Sigmoid colon (tissue), 7 donors: ENCODE results near the gene STRA6. TPM values are rescaled to one million over a fixed set of nuclear protein-coding genes. Genes with fewer than 3 reads are reported as not detected.

Experiments
- DNase-seq: peaks from one replicate; pipeline ENCODE4 v3.0.0-alpha.2; 2019
- H3K27ac ChIP-seq, 4 donors: fragments of 200-600 bp; sonication (generic); one replicate each; pipeline ENCODE4 v1.5.1; 2016 to 2019; ENCODE audit warnings: mild to moderate bottlenecking in 1 of 4
- H3K27me3 ChIP-seq, 3 donors: fragments of 200-600 bp; sonication (generic); one replicate each; pipeline ENCODE4 v1.5.1; 2019; ENCODE audit warnings: mild to moderate bottlenecking in 1 of 3
- H3K36me3 ChIP-seq, 4 donors: fragments of 200-600 bp; sonication (generic); one replicate each; pipeline ENCODE4 v1.5.1; 2016 to 2019
- H3K4me1 ChIP-seq, 4 donors: fragments of 200-600 bp; sonication (generic); one replicate each; pipeline ENCODE4 v1.5.1; 2017 to 2019
- H3K4me3 ChIP-seq, 4 donors: fragments of 200-600 bp; sonication (generic); one replicate each; pipeline ENCODE4 v1.5.1; 2017 to 2019; ENCODE audit warnings: mild to moderate bottlenecking in 2 of 4, moderate library complexity in 1 of 4
- H3K9me3 ChIP-seq, 4 donors: fragments of 200-600 bp in 3 of 4; sonication (generic) in 3 of 4; one replicate each; pipeline versions ENCODE4 v1.5.1 to v1.6.1; 2013 to 2019
- EP300 ChIP-seq, 4 donors: sonication (generic); formaldehyde crosslinking; IDR thresholded peaks; one replicate each; pipeline ENCODE4 v1.6.1; 2017; ENCODE audit warnings: antibody characterized with exemption in 4 of 4
- POLR2A ChIP-seq, 2 donors: fragments of 450-650 bp; IDR thresholded peaks; one replicate each; pipeline ENCODE4 v1.6.1; 2016; ENCODE audit warnings: antibody characterized with exemption in 2 of 2, mild to moderate bottlenecking in 2 of 2, moderate library complexity in 2 of 2
- POLR2AphosphoS5 ChIP-seq, 4 donors: sonication (generic); formaldehyde crosslinking; IDR thresholded peaks; one replicate each; pipeline ENCODE4 v1.6.1; 2017; ENCODE audit warnings: antibody characterized with exemption in 4 of 4
- WGBS, 2 donors: extraction: QIAGEN DNeasy Blood & Tissue Kit; methylation state at CpG; one replicate each; pipeline ENCODE4 v1.1.7; 2013; 5-methylcytosine and 5-hydroxymethylcytosine counted together
- intact Hi-C: fragments of 100-400 bp; cut with DNase I; formaldehyde crosslinking; loops from one replicate; pipeline ENCODE4 v1.15.1; 2023
- polyA plus RNA-seq, 3 donors: library from polyadenylated mRNA; stranded (reverse); fragments of 200-250 nt; gene quantifications; one replicate each; pipeline ENCODE4 v1.2.3, GENCODE V29; 2013
- total RNA-seq, 4 donors: library from RNA; depleted of rRNA; stranded (reverse); fragments of >200 nt; gene quantifications; one replicate each; pipeline ENCODE4 v1.1.0, GENCODE V29; 2016
- TF ChIP-seq, protein P1 (sequence below), 4 experiments: fragments of 450-650 bp in 3 of 4; fragments of 200-600 bp in 1 of 4; IDR thresholded peaks; one replicate each; pipeline ENCODE4 v1.5.1; 2016 to 2019; ENCODE audit warnings: antibody characterized with exemption in 4 of 4, mild to moderate bottlenecking in 3 of 4, moderate library complexity in 2 of 4
- donor health status: healthy with polysubstance abuse.
- donor health status: Bipolar disorder and iron deficiency.
- donor health status: healthy.

Gene STRA6
- total and polyA plus RNA-seq, 7 donors = 0.50 to 0.71 TPM; not detected in 5

DNA sequence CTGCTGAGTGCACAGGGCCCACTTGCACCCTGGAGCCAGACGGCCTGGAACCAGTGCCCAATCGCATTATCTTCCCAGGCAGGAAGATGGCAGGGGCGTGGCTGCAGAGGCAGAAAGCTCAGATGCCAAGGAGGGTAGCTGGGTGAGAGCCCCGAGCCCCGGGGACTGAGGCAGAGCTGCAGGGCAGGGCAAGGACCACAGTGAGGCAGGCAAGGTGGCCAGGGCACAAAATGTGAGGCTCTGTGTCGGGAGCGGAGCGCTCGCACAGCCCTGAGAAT is 31.9 kb upstream of the STRA6 start:
- H3K36me3 ChIP-seq = no peaks in the 10 kb centered on the region
- DNase-seq = no peak
- H3K27ac ChIP-seq = no peak overlapping the region
- H3K4me1 ChIP-seq = peaks cover 0 to 4% (median 2%) of the 10 kb centered on the region in 4 donors
- intact Hi-C loops = no loop called here
- WGBS, 2 donors = 55 to 83% methylated on average over 9 of the region's 9 CpGs
- no peaks in the 10 kb centered on the region for H3K9me3 ChIP-seq
- H3K4me3 ChIP-seq = no peak overlapping the region
- H3K27me3 ChIP-seq = no peaks in the 10 kb centered on the region
- TF ChIP-seq, protein P1, sequence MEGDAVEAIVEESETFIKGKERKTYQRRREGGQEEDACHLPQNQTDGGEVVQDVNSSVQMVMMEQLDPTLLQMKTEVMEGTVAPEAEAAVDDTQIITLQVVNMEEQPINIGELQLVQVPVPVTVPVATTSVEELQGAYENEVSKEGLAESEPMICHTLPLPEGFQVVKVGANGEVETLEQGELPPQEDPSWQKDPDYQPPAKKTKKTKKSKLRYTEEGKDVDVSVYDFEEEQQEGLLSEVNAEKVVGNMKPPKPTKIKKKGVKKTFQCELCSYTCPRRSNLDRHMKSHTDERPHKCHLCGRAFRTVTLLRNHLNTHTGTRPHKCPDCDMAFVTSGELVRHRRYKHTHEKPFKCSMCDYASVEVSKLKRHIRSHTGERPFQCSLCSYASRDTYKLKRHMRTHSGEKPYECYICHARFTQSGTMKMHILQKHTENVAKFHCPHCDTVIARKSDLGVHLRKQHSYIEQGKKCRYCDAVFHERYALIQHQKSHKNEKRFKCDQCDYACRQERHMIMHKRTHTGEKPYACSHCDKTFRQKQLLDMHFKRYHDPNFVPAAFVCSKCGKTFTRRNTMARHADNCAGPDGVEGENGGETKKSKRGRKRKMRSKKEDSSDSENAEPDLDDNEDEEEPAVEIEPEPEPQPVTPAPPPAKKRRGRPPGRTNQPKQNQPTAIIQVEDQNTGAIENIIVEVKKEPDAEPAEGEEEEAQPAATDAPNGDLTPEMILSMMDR (IDR thresholded peaks at IDR 0.05) = no peak
- TF ChIP-seq POLR2AphosphoS5 (IDR thresholded peaks at IDR 0.05) (no peak), EP300 (IDR thresholded peaks at IDR 0.05) (no peak), POLR2A (IDR thresholded peaks at IDR 0.05) (no peak)

- Histone ChIP-seq H3K9me3 (no peaks in the 10 kb centered on the region), H3K4me3 (no peak overlapping the region), H3K27ac (no peak overlapping the region), H3K4me1 (no peaks in the 10 kb centered on the region), H3K27me3 (no peaks in the 10 kb centered on the region), H3K36me3 (no peaks in the 10 kb centered on the region)
- intact Hi-C loops = no loop called here
- TF ChIP-seq POLR2A (IDR thresholded peaks at IDR 0.05) (no peak), EP300 (IDR thresholded peaks at IDR 0.05) (no peak), POLR2AphosphoS5 (IDR thresholded peaks at IDR 0.05) (no peak)
- TF ChIP-seq, protein P1 (IDR thresholded peaks at IDR 0.05) = no peak
- 90 to 94% methylated on average over 3 of the region's 3 CpGs for WGBS, 2 donors
- no peak for DNase-seq
Observed at GRCh38 chr15:74233851-74234597, 31.4 kb upstream of the STRA6 start.

GRCh38 chr15:74233373-74233772 is 30.8 kb upstream of the STRA6 start:
- Histone ChIP-seq H3K27ac (no peak overlapping the region), H3K4me3 (no peak overlapping the region), H3K27me3 (peaks cover 0 to 4% (median 0%) of the 10 kb centered on the region in 3 donors), H3K36me3 (no peaks in the 10 kb centered on the region), H3K9me3 (no peaks in the 10 kb centered on the region), H3K4me1 (no peaks in the 10 kb centered on the region)
- no peak for DNase-seq
- TF ChIP-seq POLR2A (IDR thresholded peaks at IDR 0.05) (no peak), EP300 (IDR thresholded peaks at IDR 0.05) (no peak), POLR2AphosphoS5 (IDR thresholded peaks at IDR 0.05) (no peak)
- TF ChIP-seq, protein P1 (IDR thresholded peaks at IDR 0.05) = no peak
- intact Hi-C loops = no loop called here
- WGBS, 2 donors = 83 to 87% methylated on average over 6 of the region's 6 CpGs

DNA sequence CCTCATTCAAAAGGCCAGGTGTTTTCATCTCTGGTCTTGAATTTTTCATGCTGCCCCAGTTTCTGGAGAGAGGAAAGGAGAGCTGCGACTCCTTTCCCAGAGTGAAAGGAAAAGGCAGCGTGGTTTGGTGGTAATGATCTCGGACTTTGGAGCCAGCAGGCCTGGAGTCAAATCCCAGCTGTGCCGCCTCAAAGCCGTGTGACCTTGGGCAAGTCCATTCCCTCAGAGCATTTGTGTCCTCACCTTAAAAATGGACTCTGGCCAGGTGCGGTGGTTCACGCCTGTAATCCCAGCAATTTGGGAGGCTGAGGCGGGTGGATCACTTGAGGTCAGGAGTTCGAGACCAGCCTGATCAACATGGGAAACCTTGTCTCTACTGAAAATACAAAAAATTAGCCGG is 28.9 kb upstream of the STRA6 start:
- Histone ChIP-seq H3K27ac (no peak overlapping the region), H3K27me3 (peaks cover 0 to 4% (median 0%) of the 10 kb centered on the region in 3 donors), H3K4me1 (no peaks in the 10 kb centered on the region), H3K36me3 (no peaks in the 10 kb centered on the region), H3K9me3 (no peaks in the 10 kb centered on the region), H3K4me3 (no peak overlapping the region)
- intact Hi-C loops = no loop called here
- no peak for DNase-seq
- WGBS, 2 donors = 52 to 89% methylated on average over 10 of the region's 10 CpGs
- TF ChIP-seq POLR2AphosphoS5 (IDR thresholded peaks at IDR 0.05) (no peak), EP300 (IDR thresholded peaks at IDR 0.05) (no peak)

- intact Hi-C loops = no loop called here
- Histone ChIP-seq H3K4me3 (no peak overlapping the region), H3K4me1 (no peaks in the 10 kb centered on the region), H3K36me3 (no peaks in the 10 kb centered on the region), H3K9me3 (no peaks in the 10 kb centered on the region), H3K27ac (no peak overlapping the region), H3K27me3 (peaks cover 0 to 4% (median under 1%) of the 10 kb centered on the region in 3 donors)
- no peak for DNase-seq
- WGBS, 2 donors = 87 to 90% methylated on average over 3 of the region's 3 CpGs
- TF ChIP-seq, protein P1 (IDR thresholded peaks at IDR 0.05) = no peak
- TF ChIP-seq EP300 (IDR thresholded peaks at IDR 0.05) = no peak
- TF ChIP-seq POLR2AphosphoS5 (IDR thresholded peaks at IDR 0.05) = no peak
- TF ChIP-seq POLR2A (IDR thresholded peaks at IDR 0.05) = no peak
Observed at GRCh38 chr15:74229686-74230085, 27.1 kb upstream of the STRA6 start.
